SK-N-SH (cell line): ENCODE measurements around the gene SERBP1. TPM values are rescaled to one million over a fixed set of nuclear protein-coding genes. Genes with fewer than 3 reads are reported as not detected.
A peak's percentile ranks its signal among the peaks of the same experiment; 100 is the strongest.

ENCODE experiments used
- CTCF ChIA-PET: fragments of 300-600, 350-600 bp; formaldehyde crosslinking; extraction: SDS; loops from one replicate; lab custom pipeline; 2021; lab: Yijun Ruan, JAX
- POLR2A ChIA-PET: fragments of 350-600 bp; sonication (Branson Sonifier 250); formaldehyde crosslinking; extraction: SDS; loops from one replicate; lab custom pipeline; 2020; ENCODE audit warnings: antibody characterized with exemption, inconsistent platforms; lab: Yijun Ruan, JAX
- DNase-seq: peaks from one replicate; pipeline ENCODE4 v3.0.0; 2012
- H2AFZ ChIP-seq: fragments of 200-600 bp; sonication (generic); 2 replicates; pipeline ENCODE4 v1.8.1; 2016; ENCODE audit warnings: antibody characterized with exemption, mild to moderate bottlenecking, low read depth
- H3F3A ChIP-seq: fragments of 200-600 bp; sonication (generic); replicated peaks from 2 replicates; pipeline ENCODE3; 2016; ENCODE audit warnings: antibody characterized with exemption, mild to moderate bottlenecking; ENCODE audit not compliant: insufficient read depth
- H3K27ac ChIP-seq, 2 experiments: fragments of 200-500 bp in 1 of 2; fragments of 200-600 bp in 1 of 2; sonication (Bioruptor generic) in 1 of 2; sonication (generic), shearing (Covaris generic) in 1 of 2; 2 replicates each; pipeline versions ENCODE4 v1.5.1 to v1.6.1; 2014 to 2016; ENCODE audit warnings: low read depth in 2 of 2, inconsistent platforms in 1 of 2, low read length in 1 of 2, mild to moderate bottlenecking in 1 of 2, mixed read lengths in 1 of 2
- H3K27me3 ChIP-seq: fragments of 200-600 bp; sonication (generic), shearing (Covaris generic); 2 replicates; pipeline ENCODE4 v1.6.1; 2016; ENCODE audit warnings: mixed run types; ENCODE audit not compliant: insufficient read depth
- H3K36me3 ChIP-seq, 2 experiments: fragments of 200-500 bp in 1 of 2; fragments of 200-600 bp in 1 of 2; sonication (Bioruptor generic) in 1 of 2; sonication (generic) in 1 of 2; replicated peaks in 1 of 2; 2 replicates each; pipeline versions ENCODE3 to v1.5.1; 2014 to 2016; ENCODE audit warnings: low read length in 1 of 2, mild to moderate bottlenecking in 1 of 2; ENCODE audit not compliant: insufficient read depth in 2 of 2, control insufficient read depth in 1 of 2
- H3K4me1 ChIP-seq, 2 experiments: fragments of 200-500 bp in 1 of 2; fragments of 200-600 bp in 1 of 2; sonication (Bioruptor generic) in 1 of 2; sonication (generic), shearing (Covaris generic) in 1 of 2; 2 replicates each; pipeline versions ENCODE4 v1.5.1 to v1.6.1; 2014 to 2016; ENCODE audit warnings: low read depth in 1 of 2, low read length in 1 of 2, mixed run types in 1 of 2; ENCODE audit not compliant: insufficient read depth in 2 of 2, control insufficient read depth in 1 of 2
- H3K4me2 ChIP-seq: fragments of 200-600 bp; sonication (generic), shearing (Covaris generic); 2 replicates; pipeline ENCODE4 v1.6.1; 2017; ENCODE audit warnings: mixed run types
- H3K4me3 ChIP-seq, 2 experiments: fragments of 200-500 bp in 1 of 2; fragments of 200-600 bp in 1 of 2; sonication (Bioruptor generic) in 1 of 2; sonication (generic), shearing (Covaris generic) in 1 of 2; 2 replicates each; pipeline versions ENCODE4 v1.5.1 to v1.8.1; 2014 to 2016; ENCODE audit warnings: low read depth in 2 of 2, inconsistent platforms in 1 of 2, low read length in 1 of 2, mild to moderate bottlenecking in 1 of 2, mixed read lengths in 1 of 2, moderate library complexity in 1 of 2
- H3K79me2 ChIP-seq: fragments of 200-600 bp; sonication (generic); 2 replicates; pipeline ENCODE4 v1.8.1; 2017; ENCODE audit warnings: mild to moderate bottlenecking; ENCODE audit not compliant: insufficient read depth
- H3K9ac ChIP-seq: fragments of 200-600 bp; sonication (generic); 2 replicates; pipeline ENCODE4 v1.6.1; 2017; ENCODE audit warnings: mixed run types
- H3K9me2 ChIP-seq: fragments of 200-600 bp; sonication (generic); 2 replicates; pipeline ENCODE4 v1.6.1; 2017; ENCODE audit warnings: mixed run types
- H3K9me3 ChIP-seq: fragments of 200-600 bp; sonication (generic); 2 replicates; pipeline ENCODE4 v1.6.1; 2017; ENCODE audit warnings: mixed run types, mild to moderate bottlenecking, moderate library complexity
- H4K20me1 ChIP-seq: fragments of 200-600 bp; sonication (generic); 2 replicates; pipeline ENCODE4 v1.6.1; 2017; ENCODE audit warnings: mild to moderate bottlenecking, mixed run types; ENCODE audit not compliant: insufficient read depth
- EP300 ChIP-seq, 2 experiments: IDR thresholded peaks; 2 replicates each; pipeline versions ENCODE4 v1.4.0 to v1.6.1; 2012; ENCODE audit warnings: borderline replicate concordance in 1 of 2, low read depth in 1 of 2, low read length in 1 of 2
- FOSL2 ChIP-seq: IDR thresholded peaks from 2 replicates; pipeline ENCODE4 v1.4.0; 2012; ENCODE audit warnings: low read depth, mild to moderate bottlenecking, moderate library complexity, borderline replicate concordance
- JUND ChIP-seq: IDR thresholded peaks from 2 replicates; pipeline ENCODE4 v1.4.0; 2012
- REST ChIP-seq: IDR thresholded peaks from 2 replicates; pipeline ENCODE4 v1.6.1; 2012; ENCODE audit warnings: mild to moderate bottlenecking, low read depth, low read length, moderate library complexity
- WGBS: methylation state at CpG from one replicate; pipeline ENCODE4 v1.1.6; 2017; ENCODE audit warnings: low lambda C conversion rate; 5-methylcytosine and 5-hydroxymethylcytosine counted together
- polyA plus RNA-seq, 3 experiments: library from polyadenylated mRNA; depleted of rRNA; stranded (reverse); fragments of >200 nt; gene quantifications; 2 replicates each; pipeline ENCODE4 v1.2.3, GENCODE V29; 2012
- TF ChIP-seq, protein P1 (sequence below): IDR thresholded peaks from 2 replicates; pipeline ENCODE4; 2012

SERBP1 gene
- polyA plus RNA-seq, 1 of the 3 experiments (the other 2 are of a cell fraction), result 194 TPM

- WGBS, result 29% methylated on average over 3 of the region's 3 CpGs
- no peak for DNase-seq
- H3K27ac ChIP-seq, result peak overlapping the region in 1 of 2 experiments; percentile 19; a peak in 1 of 4 replicates
- TF ChIP-seq JUND (0 out of 2 replicates have a peak, but pooled peaks have one; percentile 10), REST (no peak)
- TF ChIP-seq, all 33 proteins: peak for 1
- Histone ChIP-seq H3K36me3 (no peaks in the 10 kb centered on the region), H3F3A (no peaks in the 10 kb centered on the region), H3K4me3 (no peak overlapping the region), H2AFZ (peak overlapping the region; percentile 66; the same call in 1 of the 2 replicates), H4K20me1 (no peaks in the 10 kb centered on the region), H3K27me3 (no peaks in the 10 kb centered on the region), H3K4me1 (peaks cover 6 to 9% of the 10 kb centered on the region in 2 experiments; a peak in 2 of 4 replicates), H3K4me2 (peak overlapping the region; percentile 21; the same call in 1 of the 2 replicates), H3K9me3 (no peaks in the 10 kb centered on the region), H3K9me2 (no peaks in the 10 kb centered on the region), H3K9ac (no peak overlapping the region), H3K79me2 (no peaks in the 10 kb centered on the region)
- CTCF ChIA-PET, result interaction anchor here (0.6 to 1.2 kb wide), 2 partner anchors 91 to 1256 kb away, joined by 3 read pairs; no protein-coding TSS in a partner anchor
- POLR2A ChIA-PET, result no interaction called here
These were observed 58.1 kb downstream of the SERBP1 start for GRCh38 chr1:67372136-67372535.

DNA sequence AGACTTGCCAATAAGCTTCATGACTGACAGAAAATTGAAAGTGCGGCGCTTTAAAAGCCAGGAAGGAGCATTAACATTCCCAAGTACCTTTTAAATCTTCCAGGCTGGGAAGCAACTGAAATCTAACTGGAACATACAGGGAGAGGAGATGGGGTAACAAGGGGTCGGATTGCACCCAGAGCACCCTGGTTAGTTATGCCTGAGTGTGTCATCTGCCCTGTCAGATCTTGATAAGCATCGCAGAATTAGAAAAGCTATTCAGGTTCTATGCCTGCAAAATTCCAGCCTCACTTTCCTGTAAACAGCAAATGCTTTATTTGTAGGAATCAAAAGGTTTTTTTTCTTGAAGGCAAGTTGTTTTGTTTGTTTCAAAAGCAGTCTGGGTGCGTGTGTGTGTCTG is 58.5 kb downstream of the SERBP1 start:
- Histone ChIP-seq H3K27ac (peak overlapping the region in 1 of 2 experiments; percentile 19; a peak in 1 of 4 replicates), H3K9ac (no peak overlapping the region), H3K4me1 (peaks cover 6 to 9% of the 10 kb centered on the region in 2 experiments; a peak in 2 of 4 replicates), H4K20me1 (no peaks in the 10 kb centered on the region), H3K27me3 (no peaks in the 10 kb centered on the region), H3K9me3 (no peaks in the 10 kb centered on the region), H3K79me2 (no peaks in the 10 kb centered on the region), H2AFZ (peak overlapping the region; percentile 66; the same call in 1 of the 2 replicates), H3K4me2 (peak overlapping the region; percentile 21; the same call in 1 of the 2 replicates), H3K36me3 (no peaks in the 10 kb centered on the region), H3K9me2 (no peaks in the 10 kb centered on the region), H3K4me3 (no peak overlapping the region), H3F3A (no peaks in the 10 kb centered on the region)
- POLR2A ChIA-PET, result no interaction called here
- WGBS, result 71% methylated on average over 5 of the region's 5 CpGs
- CTCF ChIA-PET, result interaction anchor here (0.6 to 1.2 kb wide), 2 partner anchors 92 to 1255 kb away, joined by 3 read pairs; no protein-coding TSS in a partner anchor
- no peak for DNase-seq
- TF ChIP-seq EP300 (IDR thresholded peaks at IDR 0.05; ENCODE audit: borderline replicate concordance in 1 of 2, low read depth in 1 of 2, low read length in 1 of 2), result no peak
- TF ChIP-seq, protein P1, sequence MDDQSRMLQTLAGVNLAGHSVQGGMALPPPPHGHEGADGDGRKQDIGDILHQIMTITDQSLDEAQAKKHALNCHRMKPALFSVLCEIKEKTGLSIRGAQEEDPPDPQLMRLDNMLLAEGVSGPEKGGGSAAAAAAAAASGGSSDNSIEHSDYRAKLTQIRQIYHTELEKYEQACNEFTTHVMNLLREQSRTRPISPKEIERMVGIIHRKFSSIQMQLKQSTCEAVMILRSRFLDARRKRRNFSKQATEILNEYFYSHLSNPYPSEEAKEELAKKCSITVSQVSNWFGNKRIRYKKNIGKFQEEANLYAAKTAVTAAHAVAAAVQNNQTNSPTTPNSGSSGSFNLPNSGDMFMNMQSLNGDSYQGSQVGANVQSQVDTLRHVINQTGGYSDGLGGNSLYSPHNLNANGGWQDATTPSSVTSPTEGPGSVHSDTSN, result 0 out of 2 replicates have a peak, but pooled peaks have one; percentile 24
- TF ChIP-seq FOSL2, result peak; percentile 12; the same call in 1 of the 2 replicates
